8988T (cell line): ENCODE results near the gene CLDND2.
"Not testable (repeated sequence)": the region's sequence is repeated elsewhere in the genome, so short reads cannot be mapped to it uniquely, and the experiment has no call there.

Experiments used
- DNase-seq: peaks from one replicate; pipeline ENCODE4 v3.0.0; 2011

The CLDND2 gene

GRCh38 chr19:51368366-51369282 lies at the start of gene CLDND2:
TSS of gene CLDND2 (minus strand) at chr19:51369003. CDS start at chr19:51368577, 426 bp downstream.
- no peak for DNase-seq

GRCh38 chr19:51417810-51418157 lies 49.0 kb upstream of the CLDND2 start:
- no peak for DNase-seq

- DNase-seq: no peak
Observed at GRCh38 chr19:51417107-51417809, 48.5 kb upstream of the CLDND2 start, which contains the start of gene SIGLEC10. TSS of gene SIGLEC10 (minus strand) at chr19:51417642. CDS start at chr19:51417581, 61 bp downstream.

GRCh38 chr19:51416422-51416821 lies 47.6 kb upstream of the CLDND2 start:
- not testable (repeated sequence) for DNase-seq

GRCh38 chr19:51415187-51415586 lies 46.4 kb upstream of the CLDND2 start:
- no peak for DNase-seq

GRCh38 chr19:51410950-51411748 lies 42.3 kb upstream of the CLDND2 start:
- no peak for DNase-seq

GRCh38 chr19:51407511-51408131 lies 38.8 kb upstream of the CLDND2 start:
- peak; percentile 45 for DNase-seq

- no peak for DNase-seq
Observed at GRCh38 chr19:51402117-51402516, 33.3 kb upstream of the CLDND2 start.

- not testable (repeated sequence) for DNase-seq
Observed at GRCh38 chr19:51399936-51400335, 31.1 kb upstream of the CLDND2 start.

- no peak for DNase-seq
Observed at GRCh38 chr19:51399231-51399630, 30.4 kb upstream of the CLDND2 start.

GRCh38 chr19:51398096-51398704 lies 29.4 kb upstream of the CLDND2 start:
- DNase-seq: no peak

GRCh38 chr19:51397453-51397852 lies 28.6 kb upstream of the CLDND2 start:
- DNase-seq: not testable (repeated sequence)

GRCh38 chr19:51396175-51396574 lies 27.4 kb upstream of the CLDND2 start:
- no peak for DNase-seq

GRCh38 chr19:51394050-51394836 lies 25.4 kb upstream of the CLDND2 start:
- peak; percentile 68 for DNase-seq

- no peak for DNase-seq
Observed at GRCh38 chr19:51392701-51393100, 23.9 kb upstream of the CLDND2 start.

- no peak for DNase-seq
Observed at GRCh38 chr19:51391073-51391611, 22.3 kb upstream of the CLDND2 start.

GRCh38 chr19:51389143-51389542 lies 20.3 kb upstream of the CLDND2 start:
- no peak for DNase-seq

- DNase-seq: no peak
Observed at GRCh38 chr19:51387924-51388389, 19.2 kb upstream of the CLDND2 start, which contains the start of gene LIM2. TSS of gene LIM2 (minus strand) at chr19:51387974. CDS start at chr19:51387443, 531 bp downstream.

- no peak for DNase-seq
Observed at GRCh38 chr19:51386882-51387520, 18.2 kb upstream of the CLDND2 start.

- no peak for DNase-seq
Observed at GRCh38 chr19:51382004-51382403, 13.2 kb upstream of the CLDND2 start.
